ENCODE measurements around the gene IGSF9B.

DNA sequence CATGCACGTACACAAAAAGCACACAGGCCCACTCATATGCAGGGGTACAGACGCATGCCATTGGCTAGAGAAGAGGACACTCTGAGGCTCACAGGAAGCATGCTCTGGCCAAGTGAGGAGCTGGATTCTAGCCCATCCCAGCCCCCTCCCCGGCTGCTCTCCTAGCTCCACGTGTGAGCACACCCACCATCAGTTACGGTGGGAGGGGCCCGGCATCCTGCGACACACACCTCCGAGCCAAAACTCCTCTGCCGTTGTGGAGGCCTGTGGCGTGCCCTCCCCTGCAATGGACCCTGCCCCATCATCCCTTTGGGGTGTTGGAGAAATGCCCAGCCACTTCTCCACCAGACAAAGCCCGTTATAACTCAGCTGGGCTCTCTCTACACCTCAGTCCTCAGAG is 15.1 kb upstream of the IGSF9B start:
- TF ChIP-seq CTCF (IDR thresholded peaks at IDR 0.05; ENCODE audit: insufficient read depth, low read length, poor library complexity, severe bottlenecking), result no peak
- no peak for TF ChIP-seq EZH2phosphoT487 (conservative IDR thresholded peaks at IDR 0.05; ENCODE audit: low read length)
